Hematopoietic multipotent progenitor cell treated with erythropoietin and hydrocortisone succinate and interleukin-3 and kit ligand, for 15 days (in vitro differentiated cells): ENCODE measurements around the gene CCDC121.
A peak's percentile ranks its signal among the peaks of the same experiment; 100 is the strongest.

ENCODE experiments used
- DNase-seq: peaks from one replicate; pipeline ENCODE4 v3.0.0-alpha.2; 2015; ENCODE audit warnings: low spot score

The CCDC121 gene, protein sequence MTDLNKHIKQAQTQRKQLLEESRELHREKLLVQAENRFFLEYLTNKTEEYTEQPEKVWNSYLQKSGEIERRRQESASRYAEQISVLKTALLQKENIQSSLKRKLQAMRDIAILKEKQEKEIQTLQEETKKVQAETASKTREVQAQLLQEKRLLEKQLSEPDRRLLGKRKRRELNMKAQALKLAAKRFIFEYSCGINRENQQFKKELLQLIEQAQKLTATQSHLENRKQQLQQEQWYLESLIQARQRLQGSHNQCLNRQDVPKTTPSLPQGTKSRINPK

DNA sequence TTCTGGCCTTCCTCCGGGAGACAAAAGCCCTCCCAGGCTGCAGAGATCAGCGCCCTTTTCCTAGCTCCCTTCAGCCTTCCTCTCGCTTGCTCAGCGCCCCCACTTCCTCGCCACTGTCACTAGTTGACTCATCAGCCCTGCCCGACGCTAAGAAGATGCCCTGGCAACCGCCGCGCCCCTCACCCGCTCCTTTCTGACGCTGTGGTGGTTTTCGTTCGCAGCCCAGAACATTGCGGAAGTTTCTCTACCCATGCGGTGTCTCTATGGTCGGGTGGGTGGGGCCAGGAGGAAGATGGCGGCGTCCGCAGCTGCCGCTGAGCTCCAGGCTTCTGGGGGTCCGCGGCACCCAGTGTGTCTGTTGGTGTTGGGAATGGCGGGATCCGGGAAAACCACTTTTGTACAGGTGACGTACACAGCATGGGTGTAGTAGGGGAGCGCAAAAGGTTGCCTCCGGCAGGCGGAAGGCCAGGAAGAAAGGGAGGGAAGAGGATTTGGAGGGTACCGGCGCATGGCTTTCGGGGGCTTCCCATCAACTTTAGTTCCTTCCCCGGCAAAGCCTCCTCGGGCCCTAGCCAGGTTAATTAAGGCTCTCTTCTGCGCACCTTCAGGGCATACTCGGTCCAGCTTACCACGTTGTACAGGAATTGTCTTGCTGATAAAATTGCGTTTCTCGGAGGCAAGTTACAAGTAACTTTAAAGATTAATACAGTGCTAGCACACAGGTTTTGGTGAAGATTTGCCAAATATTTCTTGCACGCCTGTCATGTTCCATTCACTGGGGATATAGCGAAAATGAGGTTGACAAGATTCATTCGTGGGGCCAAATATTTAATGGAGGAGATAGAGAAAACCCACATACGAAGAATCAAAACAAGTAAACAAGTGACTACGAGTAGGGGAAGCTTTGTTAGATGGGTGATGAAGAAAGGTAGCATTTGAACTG is at the start of gene CCDC121, which contains the start of gene GPN1:
Gene CCDC121 (minus strand): TSS at position 246 of the 943 bp plus-strand sequence. CDS start 1,213 bp downstream, outside the sequence.
Gene GPN1 (plus strand): TSS at position 284 of the 943 bp plus-strand sequence. CDS start 9 bp downstream, at position 293.
- DNase-seq = peak; percentile 87

- no peak for DNase-seq
Observed at GRCh38 chr2:27672723-27673486, 44.1 kb upstream of the CCDC121 start.

DNA sequence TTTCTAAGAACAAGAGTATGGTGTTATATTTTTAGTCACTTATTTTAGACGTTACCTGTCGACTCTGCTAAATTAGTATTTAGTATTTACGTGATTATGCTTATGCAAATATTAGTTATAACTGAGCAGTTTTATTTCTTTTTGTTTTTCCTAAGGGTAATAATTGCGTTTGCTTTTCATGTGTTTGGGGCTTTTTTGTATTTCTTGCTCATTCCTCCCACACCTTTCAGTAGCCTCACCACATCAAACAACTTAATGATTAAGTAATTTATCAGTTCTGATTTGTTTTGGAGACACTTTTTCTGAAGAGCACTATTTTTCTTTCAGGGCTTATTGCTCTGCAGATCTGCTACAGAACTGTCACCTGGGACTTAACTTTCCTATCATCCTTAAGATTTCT is 42.4 kb upstream of the CCDC121 start:
- no peak for DNase-seq

- DNase-seq = no peak
Observed at GRCh38 chr2:27667446-27667845, 38.6 kb upstream of the CCDC121 start.

DNA sequence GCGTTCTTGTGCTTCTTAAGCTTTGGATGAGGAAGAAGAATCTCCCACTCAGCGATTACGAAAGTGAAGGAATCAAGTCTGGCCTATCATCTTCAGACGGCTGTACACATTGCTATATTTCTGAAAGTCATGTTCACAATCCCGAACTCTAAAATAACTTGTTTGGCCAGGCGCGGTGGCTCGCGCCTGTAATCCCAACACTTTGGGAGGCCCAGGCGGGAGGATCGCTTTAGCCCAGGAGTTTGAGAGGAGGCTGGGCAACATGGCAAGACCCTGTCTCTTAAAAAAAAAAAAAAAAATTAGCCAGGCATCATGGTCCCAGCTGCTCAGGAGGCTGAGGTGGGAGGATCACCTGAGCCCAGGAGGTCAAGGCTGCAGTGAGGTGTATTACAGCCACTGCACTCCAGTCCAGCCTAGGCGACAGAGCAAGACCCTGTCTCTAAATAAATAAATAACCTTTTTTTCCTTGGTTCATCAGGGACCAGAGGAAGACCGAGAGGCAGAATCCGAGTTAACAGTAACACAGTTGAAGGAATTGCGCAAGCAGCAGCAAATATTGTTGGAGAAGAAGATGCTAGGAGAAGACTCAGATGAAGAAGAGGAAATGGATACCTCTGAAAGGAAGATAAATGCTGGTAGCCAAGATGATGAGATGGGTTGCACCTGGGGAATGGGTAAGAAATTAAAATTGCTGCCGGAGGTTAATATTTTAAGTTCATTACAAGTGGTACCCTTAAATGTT is 36.0 kb upstream of the CCDC121 start:
- DNase-seq = no peak

- DNase-seq = no peak
Observed at GRCh38 chr2:27664154-27664574, 35.4 kb upstream of the CCDC121 start.

- peak; percentile 87 for DNase-seq
Observed at GRCh38 chr2:27663285-27664153, 34.7 kb upstream of the CCDC121 start, which contains the start of the genes SLC4A1AP and SUPT7L. TSS of gene SLC4A1AP (plus strand) at chr2:27663889. CDS start at chr2:27663915, 26 bp downstream. TSS of gene SUPT7L (minus strand) at chr2:27663614. CDS start at chr2:27662192, 1,422 bp downstream.

- DNase-seq = no peak
Observed at GRCh38 chr2:27661371-27661770, 32.6 kb upstream of the CCDC121 start.

GRCh38 chr2:27655155-27655951 is 26.5 kb upstream of the CCDC121 start:
- DNase-seq = no peak

- DNase-seq = no peak
Observed at GRCh38 chr2:27653397-27653796, 24.6 kb upstream of the CCDC121 start.

DNA sequence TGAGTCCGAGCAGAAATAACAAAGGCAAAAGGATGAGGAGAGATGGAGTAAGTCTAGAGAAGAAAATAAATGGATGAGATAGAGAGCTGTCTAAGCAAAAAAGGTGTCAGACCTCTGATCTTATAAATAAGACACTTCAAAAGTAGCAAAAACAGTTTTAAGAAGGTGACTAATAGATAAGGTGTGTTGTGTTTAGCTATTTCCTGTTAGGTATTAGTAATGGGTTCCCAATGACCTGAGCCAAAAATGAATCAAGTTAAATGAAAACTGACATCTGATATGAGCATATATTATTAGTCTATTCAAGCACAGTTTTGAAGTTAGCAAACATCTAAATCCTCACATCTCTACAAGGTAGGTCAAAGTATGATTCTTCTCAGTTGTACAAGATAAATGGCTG is 24.0 kb upstream of the CCDC121 start:
- DNase-seq = no peak

GRCh38 chr2:27652341-27652740 is 23.5 kb upstream of the CCDC121 start:
- no peak for DNase-seq

- DNase-seq = no peak
Observed at GRCh38 chr2:27651056-27651455, 22.2 kb upstream of the CCDC121 start.

- DNase-seq = no peak
Observed at GRCh38 chr2:27647737-27648136, 18.9 kb upstream of the CCDC121 start.

DNA sequence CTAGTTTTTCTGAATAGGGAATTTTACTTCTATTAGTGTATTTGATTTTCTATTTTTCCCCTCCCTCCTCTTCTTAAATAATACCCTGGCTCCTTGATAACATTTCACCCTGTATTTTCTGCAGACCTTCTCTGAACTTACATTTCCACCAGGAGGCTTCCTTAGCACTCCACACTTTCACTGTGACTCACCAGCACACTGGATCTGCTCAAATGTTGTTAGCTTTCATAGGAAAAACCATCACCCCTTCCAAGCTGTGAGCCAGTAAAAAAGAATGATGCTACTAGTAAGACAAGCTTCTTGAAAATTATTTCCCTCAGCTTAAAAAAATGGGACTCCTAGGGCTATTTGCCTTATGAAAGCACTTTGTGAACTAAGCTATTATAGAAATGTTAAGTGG is 18.5 kb upstream of the CCDC121 start:
- no peak for DNase-seq

GRCh38 chr2:27645197-27645596 is 16.4 kb upstream of the CCDC121 start:
- DNase-seq = no peak

DNA sequence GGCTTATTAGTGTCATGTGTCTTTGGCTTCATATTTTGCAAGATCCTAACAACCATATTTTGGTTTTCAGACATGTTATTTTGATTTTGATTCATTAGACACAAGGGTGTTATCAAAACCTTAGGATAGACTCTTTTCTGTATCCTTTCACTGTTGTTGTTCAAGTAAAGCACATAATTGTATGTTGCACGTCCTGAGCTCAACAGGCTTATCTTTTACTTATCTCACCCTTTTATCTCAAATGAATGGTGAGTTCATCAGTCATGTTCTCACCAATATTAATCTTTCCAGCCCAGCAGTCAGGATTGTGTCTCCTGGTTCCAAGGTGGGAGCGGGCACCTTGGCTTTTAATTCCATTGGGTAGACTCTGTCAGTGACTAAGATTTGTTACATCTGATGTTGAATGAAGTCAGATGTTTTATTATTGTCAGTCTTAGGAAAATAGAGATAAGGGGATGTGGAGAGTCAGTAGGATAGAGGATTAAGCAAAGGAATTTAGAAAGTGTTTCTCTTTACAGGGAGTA is 12.0 kb upstream of the CCDC121 start:
- DNase-seq = no peak

- DNase-seq = no peak
Observed at GRCh38 chr2:27638709-27639108, 9.9 kb upstream of the CCDC121 start.

- no peak for DNase-seq
Observed at GRCh38 chr2:27638037-27638637, 9.3 kb upstream of the CCDC121 start.
